ENCODE data around the gene OLFM1. TPM values are rescaled to one million over a fixed set of nuclear protein-coding genes. Genes with fewer than 3 reads are reported as not detected.

The OLFM1 gene
- total RNA-seq, 4 donors from 2014 or later: 5.3 to 15.0 (median 8.6) TPM

DNA sequence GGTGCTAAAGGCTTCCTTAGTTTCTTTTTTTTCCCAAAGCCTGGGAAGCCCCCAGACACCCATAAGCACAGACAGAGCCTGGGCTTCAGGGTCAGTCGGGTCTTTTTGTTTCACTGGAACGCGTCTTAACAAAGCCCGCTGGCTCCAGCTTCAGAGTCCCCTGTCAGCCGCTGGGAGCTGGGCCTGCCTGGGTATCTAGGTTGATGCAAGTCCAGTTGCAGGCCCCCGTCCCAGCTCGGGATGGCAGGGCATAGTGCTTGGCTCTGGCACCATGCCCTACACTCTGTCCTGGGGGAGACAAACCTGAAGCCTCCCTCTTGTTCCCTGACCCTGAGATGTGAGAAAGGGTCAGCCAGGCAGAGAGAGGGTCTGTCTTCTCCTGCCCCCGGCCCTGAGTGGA lies 14.5 kb downstream of the OLFM1 start:
- intact Hi-C loops (cut with DNase I; ENCODE audit: low total_unique reads): no loop called here
- TF ChIP-seq POLR2A (IDR thresholded peaks at IDR 0.05): no peak
- TF ChIP-seq, protein P1, sequence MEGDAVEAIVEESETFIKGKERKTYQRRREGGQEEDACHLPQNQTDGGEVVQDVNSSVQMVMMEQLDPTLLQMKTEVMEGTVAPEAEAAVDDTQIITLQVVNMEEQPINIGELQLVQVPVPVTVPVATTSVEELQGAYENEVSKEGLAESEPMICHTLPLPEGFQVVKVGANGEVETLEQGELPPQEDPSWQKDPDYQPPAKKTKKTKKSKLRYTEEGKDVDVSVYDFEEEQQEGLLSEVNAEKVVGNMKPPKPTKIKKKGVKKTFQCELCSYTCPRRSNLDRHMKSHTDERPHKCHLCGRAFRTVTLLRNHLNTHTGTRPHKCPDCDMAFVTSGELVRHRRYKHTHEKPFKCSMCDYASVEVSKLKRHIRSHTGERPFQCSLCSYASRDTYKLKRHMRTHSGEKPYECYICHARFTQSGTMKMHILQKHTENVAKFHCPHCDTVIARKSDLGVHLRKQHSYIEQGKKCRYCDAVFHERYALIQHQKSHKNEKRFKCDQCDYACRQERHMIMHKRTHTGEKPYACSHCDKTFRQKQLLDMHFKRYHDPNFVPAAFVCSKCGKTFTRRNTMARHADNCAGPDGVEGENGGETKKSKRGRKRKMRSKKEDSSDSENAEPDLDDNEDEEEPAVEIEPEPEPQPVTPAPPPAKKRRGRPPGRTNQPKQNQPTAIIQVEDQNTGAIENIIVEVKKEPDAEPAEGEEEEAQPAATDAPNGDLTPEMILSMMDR (IDR thresholded peaks at IDR 0.05): no peak
- H3K4me3 ChIP-seq (ENCODE audit: low read depth, poor library complexity, severe bottlenecking): no peak overlapping the region
- no peak for DNase-seq (ENCODE audit: low spot score in 2 of 2)
- 89% methylated on average over 8 of the region's 8 CpGs for WGBS, 2 donors

DNA sequence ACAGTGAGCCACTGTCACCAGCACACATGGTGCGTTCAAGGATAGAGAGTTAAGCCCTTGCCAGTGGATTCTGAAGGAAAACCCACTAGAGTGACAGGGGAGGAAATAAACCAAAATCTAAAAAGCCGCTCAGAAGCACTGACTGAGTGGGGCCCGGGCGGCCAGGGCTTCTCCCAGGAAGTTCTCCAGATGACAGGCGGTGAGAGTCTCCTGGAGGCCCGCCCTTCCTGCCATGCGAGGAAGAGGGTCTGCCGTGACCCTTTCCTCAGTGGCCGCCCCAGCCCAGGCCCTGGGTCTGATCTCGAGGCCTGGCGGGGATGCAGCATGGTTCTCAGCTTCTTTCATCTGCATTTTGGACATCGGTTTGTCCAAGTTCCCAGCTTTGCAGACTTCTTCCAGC lies 14.9 kb downstream of the OLFM1 start:
- intact Hi-C loops (cut with DNase I; ENCODE audit: low total_unique reads): no loop called here
- DNase-seq (ENCODE audit: low spot score in 2 of 2): no peak
- H3K4me3 ChIP-seq (ENCODE audit: low read depth, poor library complexity, severe bottlenecking): no peak overlapping the region
- WGBS, 2 donors: 90 to 93% methylated on average over 12 of the region's 12 CpGs
- TF ChIP-seq, protein P1 (IDR thresholded peaks at IDR 0.05): no peak
- TF ChIP-seq POLR2A (IDR thresholded peaks at IDR 0.05): no peak

DNA sequence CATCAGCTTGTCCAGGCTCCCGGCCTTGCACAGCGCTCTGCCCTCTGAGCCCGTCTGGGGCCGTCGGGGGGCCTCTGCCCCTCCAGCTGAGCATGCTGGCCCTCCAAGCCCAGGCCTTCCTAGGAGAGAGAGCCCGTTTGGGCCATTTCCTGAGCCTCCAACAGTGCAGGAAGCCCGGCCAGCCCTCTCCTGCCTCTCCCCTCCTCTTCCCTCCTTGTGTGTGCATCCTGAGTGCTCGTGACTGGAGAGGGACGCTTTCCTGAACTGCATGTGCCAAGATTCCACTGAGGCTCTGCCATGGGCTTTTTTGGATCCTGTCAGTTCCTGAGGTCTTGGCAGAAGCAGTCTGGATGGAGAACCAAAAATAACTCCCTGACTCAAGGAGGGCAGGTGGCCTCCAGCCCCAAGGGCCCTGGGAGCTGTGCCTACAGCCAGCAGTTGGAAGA lies 15.6 kb downstream of the OLFM1 start:
- TF ChIP-seq, protein P1 (IDR thresholded peaks at IDR 0.05): no peak
- no peak for TF ChIP-seq POLR2A (IDR thresholded peaks at IDR 0.05)
- no peak overlapping the region for H3K4me3 ChIP-seq (ENCODE audit: low read depth, poor library complexity, severe bottlenecking)
- intact Hi-C loops (cut with DNase I; ENCODE audit: low total_unique reads): no loop called here
- no peak for DNase-seq (ENCODE audit: low spot score in 2 of 2)
- 52 to 57% methylated on average over 9 of the region's 9 CpGs for WGBS, 2 donors

DNA sequence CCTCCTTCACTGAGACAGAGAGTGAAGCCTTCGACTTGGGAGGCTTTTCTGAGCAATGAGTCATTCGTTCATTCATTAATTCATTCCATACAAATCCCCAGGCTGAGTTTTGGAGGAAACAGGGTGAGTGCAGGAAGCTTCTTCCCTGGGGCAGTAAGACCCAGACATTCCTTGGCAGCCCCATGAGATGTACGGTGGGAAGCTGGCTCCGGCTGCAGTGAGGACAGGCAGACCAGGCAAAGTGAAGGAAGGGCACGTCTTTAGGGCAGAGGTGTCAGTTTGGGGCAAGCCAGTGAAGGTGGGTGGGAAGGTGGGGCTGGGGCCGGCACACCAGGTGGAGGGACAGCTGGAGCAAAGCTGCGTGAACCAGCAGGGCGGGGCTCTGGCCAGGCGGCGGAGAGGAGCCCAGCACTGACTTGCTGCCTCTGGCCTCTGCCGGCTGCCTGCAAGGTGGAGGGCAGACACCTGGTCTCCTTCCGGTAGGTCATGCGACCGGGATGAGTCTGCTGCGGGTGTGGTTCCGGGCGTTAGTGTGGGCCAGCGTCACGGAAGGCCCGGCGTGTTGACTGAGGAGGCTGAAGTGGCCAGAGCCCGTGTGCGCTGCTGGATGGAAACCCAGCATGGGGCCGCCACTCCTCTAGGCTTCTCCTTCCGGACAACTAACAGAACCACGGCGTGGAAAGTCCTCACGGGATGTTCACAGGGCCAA lies 16.6 kb downstream of the OLFM1 start:
- H3K4me3 ChIP-seq (ENCODE audit: low read depth, poor library complexity, severe bottlenecking): no peak overlapping the region
- WGBS, 2 donors: 57 to 77% methylated on average over 26 to 28 of the region's 28 CpGs
- DNase-seq (ENCODE audit: low spot score in 2 of 2): no peak
- intact Hi-C loops (cut with DNase I; ENCODE audit: low total_unique reads): no loop called here
- TF ChIP-seq, protein P1 (IDR thresholded peaks at IDR 0.05): no peak
- TF ChIP-seq POLR2A (IDR thresholded peaks at IDR 0.05): no peak

DNA sequence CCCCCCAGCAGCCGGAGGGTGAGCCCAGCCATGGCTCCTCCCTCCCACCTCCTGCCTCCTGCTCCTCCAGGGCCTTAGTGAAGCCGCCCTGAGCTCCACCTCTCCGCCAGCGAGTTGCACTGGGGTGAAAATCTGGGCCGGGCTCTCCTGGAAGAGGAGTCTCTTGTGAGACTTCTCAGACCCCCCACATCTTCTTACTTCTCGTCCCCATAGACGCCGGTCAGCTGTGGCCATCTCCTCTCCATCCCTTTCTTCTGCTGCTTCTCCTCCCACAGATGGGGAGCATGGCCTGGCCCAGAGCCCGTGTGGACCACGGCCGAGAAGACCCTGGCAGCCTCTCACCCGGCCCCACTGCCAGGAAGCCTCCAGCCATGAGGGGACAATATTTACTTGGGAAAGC lies 17.3 kb downstream of the OLFM1 start:
- DNase-seq (ENCODE audit: low spot score in 2 of 2): no peak
- TF ChIP-seq, protein P1 (IDR thresholded peaks at IDR 0.05): no peak
- no peak for TF ChIP-seq POLR2A (IDR thresholded peaks at IDR 0.05)
- WGBS, 2 donors: 72 to 84% methylated on average over 11 to 12 of the region's 12 CpGs
- intact Hi-C loops (cut with DNase I; ENCODE audit: low total_unique reads): no loop called here
- H3K4me3 ChIP-seq (ENCODE audit: low read depth, poor library complexity, severe bottlenecking): no peak overlapping the region

Measured in lower leg skin (tissue), 4 donors.